Neural cell (in vitro differentiated cells): Measurements from ENCODE around the gene C2orf72. TPM values are rescaled to one million over a fixed set of nuclear protein-coding genes. Genes with fewer than 3 reads are reported as not detected.

ENCODE experiments used
- H2AFZ ChIP-seq: fragments of 200-600, 300-800 bp; sonication (generic), shearing (Covaris generic); 2 replicates; pipeline ENCODE4 v1.6.0; 2014; ENCODE audit warnings: low read depth, mild to moderate bottlenecking, antibody characterized with exemption, low read length, moderate library complexity
- H3F3A ChIP-seq: fragments of 200-600 bp; shearing (Covaris generic); 2 replicates; pipeline ENCODE4 v1.6.1; 2016; ENCODE audit warnings: mild to moderate bottlenecking, moderate library complexity, mixed read lengths, antibody characterized with exemption, low read length; ENCODE audit not compliant: insufficient read depth, poor library complexity, severe bottlenecking
- H3K27ac ChIP-seq: fragments of 200-600, 300-800 bp; sonication (generic), shearing (Covaris generic); 2 replicates; pipeline ENCODE4 v1.5.1; 2014; ENCODE audit warnings: mild to moderate bottlenecking, low read length, moderate library complexity
- H3K27me3 ChIP-seq: fragments of 300-800, 200-600 bp; sonication (generic), shearing (Covaris generic); 2 replicates; pipeline ENCODE4 v1.6.0; 2014; ENCODE audit warnings: mild to moderate bottlenecking, low read depth, low read length, moderate library complexity; ENCODE audit not compliant: insufficient read depth
- H3K36me3 ChIP-seq: fragments of 300-800, 200-600 bp; sonication (generic), shearing (Covaris generic); 2 replicates; pipeline ENCODE4 v1.5.1; 2014; ENCODE audit warnings: mild to moderate bottlenecking, antibody characterized with exemption, low read length, moderate library complexity; ENCODE audit not compliant: insufficient read depth
- H3K4me2 ChIP-seq: fragments of 300-800, 200-600 bp; sonication (generic), shearing (Covaris generic); 2 replicates; pipeline ENCODE4 v1.6.0; 2014; ENCODE audit warnings: mild to moderate bottlenecking, low read length
- H3K4me3 ChIP-seq: fragments of 300-800, 200-600 bp; sonication (generic), shearing (Covaris generic); 2 replicates; pipeline ENCODE4 v1.5.1; 2014; ENCODE audit warnings: mild to moderate bottlenecking, low read length, moderate library complexity
- H3K79me2 ChIP-seq: fragments of 200-600 bp; shearing (Covaris generic); replicated peaks from 2 replicates; pipeline ENCODE4 v1.6.0; 2014; ENCODE audit warnings: mild to moderate bottlenecking, low read length, moderate library complexity; ENCODE audit not compliant: insufficient read depth
- H3K9ac ChIP-seq: fragments of 300-800, 200-600 bp; sonication (generic), shearing (Covaris generic); 2 replicates; pipeline ENCODE4 v1.6.1; 2016; ENCODE audit warnings: mild to moderate bottlenecking, low read length, mixed read lengths
- H3K9me2 ChIP-seq: fragments of 200-600 bp; shearing (Covaris generic); 2 replicates; pipeline ENCODE4 v1.6.1; 2016; ENCODE audit warnings: mild to moderate bottlenecking, low read length, mixed read lengths; ENCODE audit not compliant: insufficient read depth
- H3K9me3 ChIP-seq: fragments of 200-600, 300-800 bp; sonication (generic), shearing (Covaris generic); 2 replicates; pipeline ENCODE4 v1.6.1; 2016; ENCODE audit warnings: mild to moderate bottlenecking, mixed run types, low read length, moderate library complexity, mixed read lengths
- H4K20me1 ChIP-seq: fragments of 200-600 bp; shearing (Covaris generic); 2 replicates; pipeline ENCODE4 v1.6.1; 2016; ENCODE audit warnings: mild to moderate bottlenecking, mixed run types; ENCODE audit not compliant: insufficient read depth
- CTCF ChIP-seq: fragments of 450-650 bp; IDR thresholded peaks from 2 replicates; pipeline ENCODE4 v1.5.1; 2014; ENCODE audit warnings: antibody characterized with exemption, mild to moderate bottlenecking, moderate library complexity; ENCODE audit not compliant: poor library complexity, severe bottlenecking
- EP300 ChIP-seq: fragments of 450-650 bp; conservative IDR thresholded peaks from 2 replicates; pipeline ENCODE4 v1.6.1; 2014; ENCODE audit warnings: antibody characterized with exemption, mild to moderate bottlenecking, moderate library complexity; ENCODE audit not compliant: poor library complexity, severe bottlenecking
- EZH2 ChIP-seq: fragments of 200-600, 300-800 bp; shearing (Covaris generic), sonication (generic); IDR thresholded peaks from 2 replicates; pipeline ENCODE4 v1.6.1; 2014; ENCODE audit warnings: antibody characterized with exemption, low read length, borderline replicate concordance, mild to moderate bottlenecking; ENCODE audit not compliant: insufficient read depth, poor library complexity, severe bottlenecking
- MXI1 ChIP-seq: fragments of 450-650 bp; conservative IDR thresholded peaks from 2 replicates; pipeline ENCODE4 v1.6.1; 2014; ENCODE audit warnings: antibody characterized with exemption, mild to moderate bottlenecking; ENCODE audit not compliant: poor library complexity, severe bottlenecking
- POLR2AphosphoS5 ChIP-seq: IDR thresholded peaks from 2 replicates; pipeline ENCODE4 v1.6.1; 2012
- RAD21 ChIP-seq: fragments of 450-650 bp; conservative IDR thresholded peaks from 2 replicates; pipeline ENCODE4 v1.6.1; 2014; ENCODE audit warnings: antibody characterized with exemption, mild to moderate bottlenecking, moderate library complexity
- REST ChIP-seq: IDR thresholded peaks from 2 replicates; pipeline ENCODE4 v1.6.1; 2012; ENCODE audit warnings: borderline replicate concordance
- SMC3 ChIP-seq: fragments of 450-650 bp; conservative IDR thresholded peaks from 2 replicates; pipeline ENCODE4 v1.6.1; 2014; ENCODE audit warnings: antibody characterized with exemption, mild to moderate bottlenecking, moderate library complexity; ENCODE audit not compliant: poor library complexity
- TAF1 ChIP-seq: IDR thresholded peaks from 2 replicates; pipeline ENCODE4 v1.6.1; 2012; ENCODE audit warnings: low read depth
- polyA plus RNA-seq: library from polyadenylated mRNA; depleted of rRNA; stranded (reverse); fragments of >200 nt; gene quantifications from 2 replicates; pipeline ENCODE4 v1.2.3, GENCODE V29; 2014

The C2orf72 gene
- polyA plus RNA-seq, 1 donor from 2014 or later, result 37.7 TPM

GRCh38 chr2:231011526-231011925 lies 25.8 kb upstream of the C2orf72 start:
- no peaks in the 10 kb centered on the region for H3K27me3 ChIP-seq
- no peak overlapping the region for H3K4me3 ChIP-seq
- TF ChIP-seq RAD21 (no peak), CTCF (no peak), SMC3 (no peak), POLR2AphosphoS5 (no peak), EZH2 (no peak), TAF1 (no peak), REST (no peak), EP300 (no peak), MXI1 (no peak)
- no peaks in the 10 kb centered on the region for H3K9me3 ChIP-seq
- no peak overlapping the region for H3K9ac ChIP-seq
- no peak overlapping the region for H3K27ac ChIP-seq
- no peaks in the 10 kb centered on the region for H3F3A ChIP-seq
- H3K4me2 ChIP-seq, result no peak overlapping the region
- no peaks in the 10 kb centered on the region for H3K36me3 ChIP-seq
- H2AFZ ChIP-seq, result no peak overlapping the region
- no peaks in the 10 kb centered on the region for H3K79me2 ChIP-seq
- no peaks in the 10 kb centered on the region for H3K9me2 ChIP-seq
- H4K20me1 ChIP-seq, result no peaks in the 10 kb centered on the region

GRCh38 chr2:231012463-231012862 lies 24.9 kb upstream of the C2orf72 start:
- no peak overlapping the region for H3K27ac ChIP-seq
- H3K4me3 ChIP-seq, result no peak overlapping the region
- H3K9me2 ChIP-seq, result no peaks in the 10 kb centered on the region
- no peak for TF ChIP-seq SMC3
- TF ChIP-seq CTCF, result no peak
- no peak for TF ChIP-seq POLR2AphosphoS5
- no peak for TF ChIP-seq TAF1
- TF ChIP-seq RAD21, result no peak
- no peaks in the 10 kb centered on the region for H4K20me1 ChIP-seq
- no peak overlapping the region for H2AFZ ChIP-seq
- H3K79me2 ChIP-seq, result no peaks in the 10 kb centered on the region
- H3K9me3 ChIP-seq, result no peaks in the 10 kb centered on the region
- no peak overlapping the region for H3K4me2 ChIP-seq
- H3F3A ChIP-seq, result no peaks in the 10 kb centered on the region
- H3K27me3 ChIP-seq, result no peaks in the 10 kb centered on the region
- no peaks in the 10 kb centered on the region for H3K36me3 ChIP-seq
- H3K9ac ChIP-seq, result no peak overlapping the region
